Suprapubic skin (tissue), 3 donors: Measurements from ENCODE around the gene BMP2K.
"Not testable (repeated sequence)": the region's sequence is repeated elsewhere in the genome, so short reads cannot be mapped to it uniquely, and the experiment has no call there.

Experiments
- CTCF ChIP-seq, 2 donors: fragments of 200-600 bp in 1 of 2; fragments of 450-650 bp in 1 of 2; sonication (generic) in 1 of 2; IDR thresholded peaks; one replicate each; pipeline ENCODE4 v1.5.1; 2016 to 2019; ENCODE audit warnings: antibody characterized with exemption in 2 of 2, mild to moderate bottlenecking in 1 of 2, moderate library complexity in 1 of 2
- EP300 ChIP-seq: sonication (generic); formaldehyde crosslinking; IDR thresholded peaks from one replicate; pipeline ENCODE4 v1.6.1; 2017; ENCODE audit warnings: antibody characterized with exemption
- POLR2A ChIP-seq, 2 donors: fragments of 450-650 bp; IDR thresholded peaks; one replicate each; pipeline ENCODE4 v1.6.1; 2017; ENCODE audit warnings: antibody characterized with exemption in 2 of 2, mild to moderate bottlenecking in 2 of 2, moderate library complexity in 2 of 2

- TF ChIP-seq CTCF (IDR thresholded peaks at IDR 0.05); POLR2A (IDR thresholded peaks at IDR 0.05); EP300: not testable (repeated sequence)
Observed at GRCh38 chr4:78908974-78909373, 132.8 kb downstream of the BMP2K start.
